ENCODE measurements around the gene PAK3.

The PAK3 gene

GRCh38 chrX:111265486-111265885 is 169.5 kb downstream of the PAK3 start:
- DNase-seq: peak; percentile 37 to 68

GRCh38 chrX:111268506-111268905 is 172.5 kb downstream of the PAK3 start:
- no peak for DNase-seq

- no peak for DNase-seq
These were observed 174.3 kb downstream of the PAK3 start, which contains the start of gene CAPN6 for GRCh38 chrX:111270339-111270738. TSS of gene CAPN6 (minus strand) at chrX:111270483. CDS start at chrX:111263936, 6,547 bp downstream.

All from NCI-H2081 (cell line).